ENCODE measurements around the gene FXYD1. TPM values are rescaled to one million over a fixed set of nuclear protein-coding genes. Genes with fewer than 3 reads are reported as not detected.
A peak's percentile ranks its signal among the peaks of the same experiment; 100 is the strongest.

Gene FXYD1
- total and polyA plus RNA-seq, 4 donors: 18.7 to 146 (median 71.5) TPM

GRCh38 chr19:35123573-35123972 is 15.1 kb upstream of the FXYD1 start:
- Histone ChIP-seq H3K36me3 (ENCODE audit: control insufficient read depth in 4 of 4, insufficient read depth in 3 of 4, low read depth in 1 of 4, low read length in 3 of 4) (no peaks in the 10 kb centered on the region), H3K9me3 (ENCODE audit: control insufficient read depth in 4 of 4, low read length in 3 of 4) (no peaks in the 10 kb centered on the region), H3K4me1 (ENCODE audit: control insufficient read depth in 4 of 4, insufficient read depth in 4 of 4, low read length in 3 of 4) (peaks cover 4 to 19% (median 15%) of the 10 kb centered on the region in 4 donors), H3K9ac (ENCODE audit: low read depth in 1 of 2, low read length in 2 of 2) (peak overlapping the region in 1 of 2 donors; percentile 90), H3K4me3 (ENCODE audit: low read depth in 1 of 3, low read length in 3 of 3) (peak overlapping the region in 1 of 3 donors; percentile 93), H3K27ac (ENCODE audit: low read depth in 1 of 2, low read length in 2 of 2) (no peak overlapping the region), H3K27me3 (ENCODE audit: control insufficient read depth in 4 of 4, insufficient read depth in 4 of 4, low read length in 3 of 4) (no peaks in the 10 kb centered on the region)
- DNase-seq (ENCODE audit: low spot score): no peak
- WGBS: 75% methylated on average over 5 of the region's 5 CpGs
- no peak for TF ChIP-seq HNF4G (IDR thresholded peaks at IDR 0.05)
- no peak for TF ChIP-seq TAF1 (conservative IDR thresholded peaks at IDR 0.05)
- no peak for TF ChIP-seq RXRA (IDR thresholded peaks at IDR 0.05)
- TF ChIP-seq FOXA2 (IDR thresholded peaks at IDR 0.05): no peak
- no peak for TF ChIP-seq MAX (IDR thresholded peaks at IDR 0.05)
- no peak for TF ChIP-seq RAD21 (IDR thresholded peaks at IDR 0.05)

- peak overlapping the region; percentile 56 to 93 (median 60) for H3K4me3 ChIP-seq (ENCODE audit: low read depth in 1 of 3, low read length in 3 of 3)
- no peaks in the 10 kb centered on the region for H3K36me3 ChIP-seq (ENCODE audit: control insufficient read depth in 4 of 4, insufficient read depth in 3 of 4, low read depth in 1 of 4, low read length in 3 of 4)
- WGBS: 12% methylated on average over 42 of the region's 42 CpGs
- H3K27ac ChIP-seq (ENCODE audit: low read depth in 1 of 2, low read length in 2 of 2): peak overlapping the region; percentile 83 to 86
- peak; percentile 88 for DNase-seq (ENCODE audit: low spot score)
- no peaks in the 10 kb centered on the region for H3K27me3 ChIP-seq (ENCODE audit: control insufficient read depth in 4 of 4, insufficient read depth in 4 of 4, low read length in 3 of 4)
- peak overlapping the region; percentile 61 to 90 for H3K9ac ChIP-seq (ENCODE audit: low read depth in 1 of 2, low read length in 2 of 2)
- no peaks in the 10 kb centered on the region for H3K9me3 ChIP-seq (ENCODE audit: control insufficient read depth in 4 of 4, low read length in 3 of 4)
- peaks cover 4 to 18% (median 13%) of the 10 kb centered on the region in 4 donors for H3K4me1 ChIP-seq (ENCODE audit: control insufficient read depth in 4 of 4, insufficient read depth in 4 of 4, low read length in 3 of 4)
- TF ChIP-seq YY1 (IDR thresholded peaks at IDR 0.05) (peak; percentile 64), REST (IDR thresholded peaks at IDR 0.05) (peak; percentile 35), ATF3 (IDR thresholded peaks at IDR 0.05) (no peak)
Observed at GRCh38 chr19:35124098-35125060, 14.2 kb upstream of the FXYD1 start.

GRCh38 chr19:35125270-35125717 is 13.3 kb upstream of the FXYD1 start:
- no peaks in the 10 kb centered on the region for H3K36me3 ChIP-seq (ENCODE audit: control insufficient read depth in 4 of 4, insufficient read depth in 3 of 4, low read depth in 1 of 4, low read length in 3 of 4)
- no peak overlapping the region for H3K4me3 ChIP-seq (ENCODE audit: low read depth in 1 of 3, low read length in 3 of 3)
- DNase-seq (ENCODE audit: low spot score): no peak
- WGBS: 88% methylated on average over 19 of the region's 19 CpGs
- H3K27ac ChIP-seq (ENCODE audit: low read depth in 1 of 2, low read length in 2 of 2): no peak overlapping the region
- H3K27me3 ChIP-seq (ENCODE audit: control insufficient read depth in 4 of 4, insufficient read depth in 4 of 4, low read length in 3 of 4): no peaks in the 10 kb centered on the region
- no peaks in the 10 kb centered on the region for H3K9me3 ChIP-seq (ENCODE audit: control insufficient read depth in 4 of 4, low read length in 3 of 4)
- peaks cover 4 to 15% (median 11%) of the 10 kb centered on the region in 4 donors for H3K4me1 ChIP-seq (ENCODE audit: control insufficient read depth in 4 of 4, insufficient read depth in 4 of 4, low read length in 3 of 4)
- no peak overlapping the region for H3K9ac ChIP-seq (ENCODE audit: low read depth in 1 of 2, low read length in 2 of 2)
- no peak for TF ChIP-seq FOXA1 (IDR thresholded peaks at IDR 0.05)
- no peak for TF ChIP-seq SP1 (IDR thresholded peaks at IDR 0.05)
- no peak for TF ChIP-seq HNF4A (conservative IDR thresholded peaks at IDR 0.05)
- no peak for TF ChIP-seq MAX (IDR thresholded peaks at IDR 0.05)
- TF ChIP-seq GABPA (IDR thresholded peaks at IDR 0.05 in 1 of 2, conservative IDR thresholded peaks at IDR 0.05 in 1 of 2): no peak
- no peak for TF ChIP-seq REST (IDR thresholded peaks at IDR 0.05)
- TF ChIP-seq JUND (IDR thresholded peaks at IDR 0.05): no peak
- TF ChIP-seq ATF3 (IDR thresholded peaks at IDR 0.05): no peak
- no peak for TF ChIP-seq FOXA2 (IDR thresholded peaks at IDR 0.05)
- TF ChIP-seq RXRA (IDR thresholded peaks at IDR 0.05): no peak
- no peak for TF ChIP-seq EGR1 (IDR thresholded peaks at IDR 0.05; ENCODE audit: low read depth in 2 of 2)
- TF ChIP-seq TAF1 (conservative IDR thresholded peaks at IDR 0.05): no peak
- TF ChIP-seq HNF4G (IDR thresholded peaks at IDR 0.05): no peak
- no peak for TF ChIP-seq YY1 (IDR thresholded peaks at IDR 0.05)
